DMS53 treated with DMSO at 0.1 percent for 48 hours (cell line): ENCODE results near the gene COL25A1.

Experiments
- DNase-seq: peaks from one replicate; lab custom pipeline; 2025; ENCODE audit not compliant: unreplicated experiment; lab: John Stamatoyannopoulos, UW

The COL25A1 gene

GRCh38 chr4:108783665-108784463 is 518.6 kb downstream of the COL25A1 start:
- no peak for DNase-seq

DNA sequence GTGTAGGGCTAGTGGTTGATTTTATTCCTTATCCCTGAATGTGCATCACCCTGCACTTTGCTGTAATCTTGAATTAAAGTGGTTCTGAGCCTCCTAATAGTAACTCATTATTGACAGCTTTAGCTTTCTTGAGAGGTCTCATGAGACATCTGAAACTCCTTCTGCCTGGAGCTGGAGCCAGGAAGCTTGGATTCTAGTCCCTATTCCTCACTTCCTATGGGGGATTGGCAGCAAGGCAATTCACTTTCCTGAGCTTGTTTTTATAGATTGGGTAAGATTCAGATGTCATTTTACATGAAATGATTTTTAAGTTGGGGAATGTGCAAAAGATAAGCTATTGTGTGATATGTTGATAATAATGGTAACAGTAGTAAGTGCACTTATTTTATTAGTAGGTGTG is 522.5 kb downstream of the COL25A1 start:
- no peak for DNase-seq

- no peak for DNase-seq
These were observed 525.1 kb downstream of the COL25A1 start for GRCh38 chr4:108777388-108777787.

- DNase-seq: no peak
These were observed 526.5 kb downstream of the COL25A1 start for GRCh38 chr4:108775921-108776320.

DNA sequence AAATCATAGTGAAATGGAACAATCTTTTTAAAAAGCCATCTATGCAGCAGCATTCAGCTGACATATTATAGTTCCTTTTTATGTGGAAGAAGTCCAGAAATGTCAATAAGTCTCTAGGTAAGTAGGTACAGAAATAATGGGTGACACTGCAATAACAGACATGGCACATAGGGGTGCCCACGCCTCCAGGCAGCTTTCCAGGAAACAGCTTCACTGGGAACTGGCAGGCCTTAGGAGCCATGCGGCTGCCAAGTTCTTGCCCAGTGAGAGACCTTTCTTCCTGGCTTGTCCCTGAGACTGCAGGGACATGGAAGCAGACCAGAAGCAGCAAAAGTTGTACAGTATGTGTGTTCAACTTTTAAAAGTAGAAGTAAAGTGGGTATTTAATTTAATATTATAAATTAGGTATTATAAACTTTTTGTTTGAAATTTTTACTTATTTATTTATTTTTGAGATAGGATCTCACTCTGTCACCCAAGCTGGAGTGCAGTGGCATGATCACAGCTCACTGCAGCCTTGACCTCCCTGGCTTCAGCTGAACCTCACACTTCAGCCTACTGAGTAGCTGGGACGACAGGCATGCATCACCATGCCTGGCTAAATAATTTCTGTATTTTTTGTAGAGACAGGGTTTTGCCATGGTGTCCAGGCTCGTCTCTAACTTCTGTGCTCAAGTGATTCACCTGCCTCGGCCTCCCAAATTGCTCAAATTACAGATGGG is 527.5 kb downstream of the COL25A1 start:
- DNase-seq: no peak

GRCh38 chr4:108772402-108772801 is 530.1 kb downstream of the COL25A1 start:
- no peak for DNase-seq

GRCh38 chr4:108766058-108766457 is 536.4 kb downstream of the COL25A1 start:
- DNase-seq: no peak

GRCh38 chr4:108763986-108764385 is 538.5 kb downstream of the COL25A1 start:
- DNase-seq: no peak

DNA sequence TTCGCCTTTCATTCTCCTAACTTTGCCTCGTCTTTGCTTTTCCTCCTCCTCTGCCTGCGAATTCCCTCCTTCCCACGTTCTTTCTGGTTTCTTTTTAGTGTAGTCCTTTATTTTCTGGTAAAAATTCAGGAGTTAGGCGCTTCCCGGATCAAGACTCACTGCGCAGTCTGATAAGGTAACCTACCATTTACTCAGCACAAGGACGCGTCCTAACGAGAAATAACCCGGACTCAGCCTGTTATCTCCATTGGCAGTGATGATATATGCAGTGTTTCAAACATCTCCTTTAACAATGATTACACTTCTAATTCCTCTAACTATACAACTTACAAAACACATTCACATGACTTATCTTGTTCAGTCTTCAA is 539.2 kb downstream of the COL25A1 start:
- peak; percentile 30 for DNase-seq

- DNase-seq: peak; percentile 53
These were observed 539.8 kb downstream of the COL25A1 start, which contains the start of gene ETNPPL for GRCh38 chr4:108762559-108763225. TSS of gene ETNPPL (minus strand) at chr4:108763053. CDS start at chr4:108762898, 155 bp downstream.
